ENCODE results near the gene UNKL. TPM values are rescaled to one million over a fixed set of nuclear protein-coding genes. Genes with fewer than 3 reads are reported as not detected.
"Not testable (repeated sequence)": the region's sequence is repeated elsewhere in the genome, so short reads cannot be mapped to it uniquely, and the experiment has no call there.

Gene UNKL
- polyA plus RNA-seq, 4 donors, result 10.2 to 29.3 (median 16.3) TPM

DNA sequence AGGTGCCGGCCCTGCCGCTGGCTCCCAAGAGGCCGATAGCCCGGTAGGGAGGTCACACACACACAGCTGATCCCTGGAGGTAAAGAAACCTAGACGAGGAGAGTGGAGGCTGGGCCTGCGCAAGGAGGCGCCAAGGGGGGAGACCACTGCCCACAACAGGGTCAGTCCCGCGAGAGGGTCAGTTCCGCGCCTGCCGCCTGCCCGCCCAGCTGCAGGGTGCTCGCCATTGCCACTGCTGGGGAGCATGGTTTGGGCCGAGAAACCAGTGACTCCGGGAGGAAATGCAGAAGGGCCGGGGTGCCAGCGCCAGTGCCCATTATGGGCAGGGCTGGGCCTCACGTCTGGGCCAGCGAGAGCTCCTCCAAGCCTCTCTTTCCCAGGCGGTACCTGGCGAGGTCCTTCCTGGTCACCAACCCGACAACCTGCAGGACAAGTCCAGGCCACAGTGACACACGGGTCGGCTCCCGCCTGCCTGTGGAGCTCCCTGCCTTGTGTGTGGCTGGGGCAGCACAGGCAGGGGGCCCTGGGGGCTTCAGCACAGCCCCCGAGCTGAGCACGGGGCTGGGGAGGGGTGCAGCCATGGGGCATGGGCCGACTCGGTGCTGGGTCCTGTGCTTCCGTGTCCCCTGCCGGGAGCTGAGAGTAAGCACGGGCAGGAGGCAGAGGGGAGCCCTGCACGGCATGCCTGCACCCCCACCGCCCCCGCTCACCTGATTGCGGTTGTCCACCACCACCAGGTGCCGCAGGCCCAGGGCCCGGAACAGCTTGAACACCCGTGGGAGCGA, 32.0 kb upstream of the UNKL start:
- no peak for DNase-seq (ENCODE audit: low read depth in 4 of 4, low spot score in 3 of 4)

DNA sequence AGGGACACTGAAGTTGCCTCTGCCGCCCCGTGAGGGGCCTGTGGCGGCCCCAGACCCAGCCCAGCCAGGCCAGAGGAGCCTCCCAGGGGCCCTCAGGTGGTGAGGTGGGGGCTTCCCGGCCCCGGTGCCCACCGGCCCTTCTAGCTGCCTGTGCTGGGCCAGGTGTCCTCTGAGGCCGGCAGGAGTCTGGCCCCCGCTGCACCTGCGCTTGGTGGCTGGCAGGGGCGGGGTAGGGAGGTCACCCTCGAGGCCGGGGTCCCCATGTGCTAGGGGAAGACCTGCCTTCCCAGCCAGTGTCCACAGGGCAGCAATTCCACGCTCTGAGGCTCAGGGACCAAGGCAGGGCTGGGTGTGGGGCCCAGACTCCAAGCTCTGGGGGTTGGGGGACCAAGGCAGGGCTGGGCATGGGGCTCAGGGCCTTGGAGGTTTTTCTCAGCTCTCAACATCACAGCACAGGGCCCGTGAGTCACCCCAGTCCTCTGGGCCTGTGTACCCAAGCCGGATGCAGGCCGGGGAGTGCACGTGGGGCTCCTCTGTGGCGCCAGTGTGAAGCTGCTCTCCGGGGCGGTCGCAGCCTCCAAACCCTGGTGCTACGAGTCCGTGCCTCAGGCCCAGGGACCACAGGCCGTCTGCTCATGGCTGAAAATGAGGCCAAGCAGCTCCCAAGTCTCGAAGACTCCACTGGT, 31.2 kb upstream of the UNKL start:
- no peak for DNase-seq (ENCODE audit: low read depth in 4 of 4, low spot score in 3 of 4)

DNA sequence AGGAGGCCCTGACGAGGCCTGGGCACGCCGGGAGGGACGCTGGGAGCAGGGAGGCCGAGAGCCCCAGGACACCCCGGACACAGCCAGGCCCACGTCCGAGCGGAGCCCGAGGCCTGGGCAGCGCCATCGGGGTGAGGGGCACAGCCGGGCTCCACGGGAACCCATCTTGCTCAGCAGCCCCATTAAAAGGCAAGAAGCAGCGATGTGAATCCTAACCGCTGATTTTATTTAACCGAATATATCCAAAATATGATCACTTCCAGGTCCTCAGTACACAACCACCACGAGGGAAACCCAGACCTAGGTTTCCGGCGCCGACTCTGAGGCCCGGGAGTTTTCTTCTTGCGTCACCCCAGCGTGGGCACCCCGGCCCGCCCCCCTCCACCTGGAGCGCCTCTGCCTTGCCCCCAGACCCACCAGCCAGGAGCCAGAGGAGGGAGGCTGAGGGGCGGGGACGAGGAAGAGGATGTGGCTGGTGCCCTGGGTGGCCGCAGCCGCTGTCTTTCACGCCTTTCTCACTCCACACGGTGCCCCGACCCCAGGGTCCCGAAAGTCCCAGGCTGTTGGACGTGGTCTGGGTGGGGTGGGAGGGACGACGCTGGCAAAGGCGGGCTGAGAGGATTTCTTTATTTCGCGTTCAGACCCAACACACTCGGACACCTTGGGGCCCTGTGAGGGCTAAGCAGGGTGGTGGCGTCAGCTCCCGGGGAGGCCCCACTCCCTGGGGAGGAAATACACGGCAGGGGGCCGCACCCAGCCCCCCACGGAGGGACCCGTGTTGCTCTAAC, 30.4 kb upstream of the UNKL start:
- DNase-seq (ENCODE audit: low read depth in 4 of 4, low spot score in 3 of 4), result no peak

DNA sequence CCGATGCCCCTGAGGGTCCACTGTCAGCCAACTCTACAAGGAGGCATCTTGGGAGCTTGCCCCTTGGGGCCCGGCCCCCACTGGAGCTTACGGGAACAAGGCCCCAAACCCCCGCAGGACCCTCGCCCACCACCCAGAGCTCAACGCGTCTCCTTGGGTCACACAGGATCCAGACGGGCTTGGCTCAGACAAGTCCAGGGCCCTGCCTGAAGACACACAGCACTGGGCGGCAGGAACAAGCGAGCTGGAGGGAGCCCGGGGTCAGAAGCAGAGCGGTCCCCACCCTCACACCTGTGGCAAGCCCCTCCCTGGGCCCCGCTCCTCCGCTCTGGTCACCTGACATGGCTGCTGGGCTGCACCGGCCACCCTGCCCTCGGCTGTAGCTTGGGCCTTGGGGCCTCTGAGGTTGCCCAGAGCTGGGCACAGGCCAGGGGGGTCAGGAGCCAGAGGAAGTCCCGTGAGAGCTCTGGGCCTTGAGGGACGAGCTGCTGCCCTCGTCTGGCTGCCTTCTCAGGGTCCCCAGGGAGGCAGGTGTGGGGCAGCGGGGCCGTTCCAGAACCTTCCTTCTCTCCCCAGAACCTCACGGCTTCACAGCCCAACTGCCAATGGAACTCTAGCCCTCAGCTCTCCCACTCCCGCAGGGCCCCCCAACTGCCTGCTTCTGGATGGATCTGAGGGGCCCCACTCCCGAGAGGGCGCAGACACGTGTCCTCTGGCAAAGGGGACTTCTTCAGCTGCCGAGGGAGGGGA, 29.7 kb upstream of the UNKL start, which contains the start of gene CCDC154:
TSS of gene CCDC154 (minus strand) at position 577 of the 750 bp plus-strand sequence. CDS start at position 343, 234 bp downstream.
- DNase-seq (ENCODE audit: low read depth in 4 of 4, low spot score in 3 of 4), result no peak

DNA sequence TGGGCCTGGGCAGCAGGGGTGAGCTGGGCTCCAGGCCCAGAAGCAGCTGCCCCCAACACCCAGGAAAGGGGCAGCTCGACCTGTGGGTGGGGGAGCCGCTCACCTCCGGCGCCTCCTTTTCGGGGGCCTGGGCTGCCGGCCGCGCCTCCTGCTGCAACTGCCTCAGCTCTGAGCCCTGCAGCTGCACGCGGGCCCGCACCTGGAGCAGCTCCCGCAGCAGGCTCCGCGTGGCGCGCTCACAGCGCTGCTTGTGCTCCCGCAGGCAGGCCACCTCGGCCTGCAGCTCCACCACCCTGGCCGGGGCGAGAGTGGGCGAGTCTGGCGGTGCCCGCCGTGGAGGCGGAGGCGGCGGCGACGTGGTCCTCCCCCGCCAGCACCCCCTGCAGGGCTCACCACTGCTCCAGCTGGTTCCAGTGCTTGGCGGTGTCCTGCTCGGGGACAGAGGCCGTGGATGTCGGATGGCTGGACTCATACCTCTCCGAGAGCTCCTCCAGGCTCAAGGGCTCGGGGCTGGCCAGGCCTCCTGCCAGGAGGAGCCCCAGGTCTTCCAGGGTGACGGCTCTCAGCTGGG, 29.0 kb upstream of the UNKL start:
- DNase-seq (ENCODE audit: low read depth in 4 of 4, low spot score in 3 of 4), result no peak

DNA sequence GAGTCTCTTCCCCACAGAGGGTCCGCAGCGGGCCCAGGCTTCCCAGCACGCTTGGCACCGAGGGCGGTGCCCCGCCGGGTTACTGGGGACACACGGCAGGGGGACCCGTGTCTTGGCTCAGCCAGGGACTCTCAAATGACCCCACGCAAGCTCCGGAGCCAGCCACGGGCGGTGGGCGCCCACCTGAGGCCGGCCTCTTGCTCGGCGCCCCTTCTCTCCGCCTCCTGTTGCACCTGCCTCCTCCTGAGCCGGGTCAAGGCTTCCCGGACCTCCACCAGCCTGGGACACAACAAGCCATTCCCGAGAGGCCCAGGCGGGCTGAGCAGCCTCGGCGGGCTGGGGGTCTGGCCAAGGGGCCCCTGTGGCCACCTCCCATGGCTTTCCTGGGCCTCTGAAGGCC, 28.2 kb upstream of the UNKL start:
- no peak for DNase-seq (ENCODE audit: low read depth in 4 of 4, low spot score in 3 of 4)

DNA sequence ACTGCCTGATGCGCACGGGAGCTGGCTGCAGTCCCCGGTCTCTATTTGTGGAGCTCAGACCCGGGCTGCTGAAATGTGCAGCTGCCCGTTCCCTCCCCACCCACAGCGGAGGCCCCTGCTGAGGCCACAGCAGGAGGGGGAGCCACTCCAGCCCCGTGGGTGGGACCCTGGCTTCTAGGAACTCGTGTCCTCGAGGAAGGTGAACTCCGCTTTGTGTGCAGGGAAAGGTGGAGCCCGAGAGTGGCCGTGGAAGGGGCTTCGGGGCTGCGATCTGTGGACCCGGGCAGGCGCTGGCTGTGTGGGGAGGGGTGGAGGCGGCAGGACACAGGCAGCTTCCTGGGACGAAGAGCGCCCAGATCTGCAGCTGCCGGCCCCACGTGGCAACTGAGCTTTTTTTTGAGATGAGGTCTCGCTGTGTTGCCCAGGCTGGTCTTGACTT, 26.9 kb upstream of the UNKL start:
- DNase-seq (ENCODE audit: low read depth in 4 of 4, low spot score in 3 of 4), result no peak

DNA sequence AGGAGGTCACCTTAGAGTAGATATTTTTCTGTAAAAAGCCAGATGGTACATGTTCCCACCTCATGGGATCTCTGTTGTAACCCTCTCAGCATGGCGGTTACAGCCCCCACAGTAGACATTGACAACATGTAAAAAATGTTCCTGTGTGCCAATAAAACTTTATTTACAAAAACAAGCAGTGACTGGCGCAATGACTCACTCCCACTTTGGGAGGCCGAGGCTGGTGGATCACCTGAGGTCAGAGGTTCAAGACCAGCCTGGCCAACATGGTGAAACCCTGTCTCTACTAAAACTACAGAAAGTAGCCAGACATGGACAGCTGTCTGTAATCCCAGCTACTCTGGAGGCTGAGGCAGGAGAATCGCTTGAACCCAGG, 25.2 kb upstream of the UNKL start:
- not testable (repeated sequence) for DNase-seq (ENCODE audit: low read depth in 4 of 4, low spot score in 3 of 4)

DNA sequence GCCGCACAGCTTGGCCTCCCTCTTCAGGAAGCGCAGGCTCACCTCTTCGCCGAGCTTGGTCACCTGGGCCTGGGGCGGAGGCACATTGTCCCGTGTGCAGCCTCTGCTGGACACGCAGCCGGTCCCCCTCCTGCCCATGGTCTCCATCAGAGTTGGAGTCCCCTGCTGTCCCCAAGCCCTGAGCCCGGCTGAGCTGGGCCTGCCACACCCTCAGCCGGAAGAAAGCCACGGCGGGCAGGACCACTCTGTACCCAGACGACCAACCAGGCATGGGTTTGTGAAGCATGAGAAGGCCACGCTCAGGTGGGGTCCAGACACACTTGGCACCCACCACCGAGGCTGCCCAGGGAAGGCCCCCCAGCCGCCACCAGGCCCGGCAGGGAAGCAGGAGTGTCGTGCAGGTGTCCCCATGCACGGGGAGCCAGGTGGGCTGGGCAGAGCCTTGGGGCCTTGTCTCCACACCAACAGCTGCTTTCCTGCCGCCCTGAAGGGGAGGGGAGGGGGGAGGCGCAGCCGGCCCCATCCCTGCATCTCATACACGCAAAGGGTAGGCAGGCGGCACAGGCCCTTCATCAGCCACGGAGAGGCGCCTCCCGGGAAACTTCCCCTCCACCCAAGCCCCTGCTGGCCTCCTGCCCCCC, 24.7 kb upstream of the UNKL start:
- no peak for DNase-seq (ENCODE audit: low read depth in 4 of 4, low spot score in 3 of 4)

DNA sequence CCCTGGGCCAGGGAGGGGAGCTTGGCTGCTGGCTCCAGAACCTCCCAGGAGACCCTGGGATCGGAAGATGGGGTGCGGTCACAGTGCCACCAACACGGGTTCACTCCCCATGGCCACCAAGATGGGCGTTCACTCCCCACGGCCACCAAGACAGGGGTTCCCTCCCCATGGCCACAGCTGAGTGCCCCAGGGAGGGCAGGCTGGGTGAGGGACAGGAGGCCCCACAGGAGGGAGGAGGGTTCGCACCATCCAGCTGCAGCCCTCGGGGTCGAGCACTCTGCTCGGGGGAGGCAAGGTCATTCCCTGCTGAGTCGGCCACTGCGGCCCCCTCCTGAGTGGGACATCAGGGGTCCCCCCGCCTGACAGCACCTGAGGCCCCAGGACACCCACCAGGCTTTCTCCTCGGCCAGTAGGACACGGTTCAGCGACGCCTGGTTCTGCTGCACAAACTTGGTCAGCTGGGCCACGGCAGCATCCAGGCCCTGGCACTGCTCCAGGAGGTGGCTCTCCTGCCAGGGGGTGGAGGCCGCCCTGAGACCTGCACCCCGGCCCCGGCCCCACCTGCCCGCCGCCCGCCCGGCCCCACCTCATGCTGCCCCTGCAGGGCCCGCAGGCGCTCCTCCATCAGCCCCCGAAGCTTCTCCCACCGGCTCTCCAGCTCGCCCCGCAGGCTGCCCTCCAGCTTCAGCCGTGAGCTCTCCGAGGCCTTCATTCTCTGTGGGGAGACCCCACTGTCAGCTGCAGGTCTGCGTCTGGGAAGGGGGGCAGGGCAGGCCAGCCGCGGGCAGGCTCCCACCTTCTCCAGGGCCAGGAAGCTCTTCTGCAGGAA, 23.9 kb upstream of the UNKL start:
- DNase-seq (ENCODE audit: low read depth in 4 of 4, low spot score in 3 of 4), result no peak

DNA sequence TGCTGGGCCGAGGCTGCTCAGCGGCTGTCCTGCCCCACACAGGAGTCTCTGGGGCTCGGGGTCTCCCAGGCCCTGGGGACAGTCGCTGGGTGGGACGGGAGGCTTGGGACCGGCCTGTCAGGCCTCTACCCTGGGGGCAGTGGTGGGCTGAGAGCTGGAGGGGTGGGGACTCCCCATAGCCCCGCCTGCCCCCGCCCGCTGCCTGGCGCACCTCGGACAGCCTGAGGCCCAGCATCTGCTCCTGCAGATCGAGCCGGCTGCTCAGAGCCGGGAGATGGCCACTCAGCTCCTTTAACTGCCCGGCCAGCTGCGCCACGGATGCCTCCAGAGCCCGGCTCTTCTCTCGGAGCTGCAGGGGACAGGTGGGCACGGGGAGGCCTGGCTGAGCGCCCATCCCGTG, 23.1 kb upstream of the UNKL start:
- no peak for DNase-seq (ENCODE audit: low read depth in 4 of 4, low spot score in 3 of 4)

DNA sequence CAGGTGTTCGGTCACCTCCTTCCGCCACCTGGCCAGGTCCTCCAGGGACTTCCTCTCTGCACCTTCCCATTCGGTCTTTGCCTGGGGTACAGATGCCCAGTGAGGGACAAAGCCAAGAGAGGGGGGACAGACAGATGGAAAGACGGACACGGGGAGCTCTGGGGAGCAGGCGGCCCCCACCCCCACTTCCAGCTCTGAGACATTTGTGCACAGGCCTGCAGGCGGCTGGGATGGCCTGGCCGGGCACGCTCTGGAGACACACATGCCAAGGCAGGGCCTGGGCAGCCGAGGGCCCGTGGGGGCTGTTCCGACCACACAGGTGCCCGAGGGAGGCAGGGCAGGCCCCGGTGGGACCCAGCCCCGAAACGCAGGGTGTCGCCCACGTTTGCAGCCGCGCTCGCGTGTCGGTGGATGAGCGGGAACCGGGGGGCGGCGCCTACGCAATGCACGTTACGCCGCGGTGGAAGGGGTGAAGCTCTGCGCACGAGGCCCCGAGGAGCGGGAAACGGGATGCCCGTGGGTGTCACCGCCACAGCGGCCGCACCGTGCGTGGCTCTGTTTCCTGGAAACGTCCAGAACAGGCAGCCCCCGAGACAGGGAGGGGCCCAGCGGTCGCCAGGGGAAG, 22.3 kb upstream of the UNKL start:
- no peak for DNase-seq (ENCODE audit: low read depth in 4 of 4, low spot score in 3 of 4)

DNA sequence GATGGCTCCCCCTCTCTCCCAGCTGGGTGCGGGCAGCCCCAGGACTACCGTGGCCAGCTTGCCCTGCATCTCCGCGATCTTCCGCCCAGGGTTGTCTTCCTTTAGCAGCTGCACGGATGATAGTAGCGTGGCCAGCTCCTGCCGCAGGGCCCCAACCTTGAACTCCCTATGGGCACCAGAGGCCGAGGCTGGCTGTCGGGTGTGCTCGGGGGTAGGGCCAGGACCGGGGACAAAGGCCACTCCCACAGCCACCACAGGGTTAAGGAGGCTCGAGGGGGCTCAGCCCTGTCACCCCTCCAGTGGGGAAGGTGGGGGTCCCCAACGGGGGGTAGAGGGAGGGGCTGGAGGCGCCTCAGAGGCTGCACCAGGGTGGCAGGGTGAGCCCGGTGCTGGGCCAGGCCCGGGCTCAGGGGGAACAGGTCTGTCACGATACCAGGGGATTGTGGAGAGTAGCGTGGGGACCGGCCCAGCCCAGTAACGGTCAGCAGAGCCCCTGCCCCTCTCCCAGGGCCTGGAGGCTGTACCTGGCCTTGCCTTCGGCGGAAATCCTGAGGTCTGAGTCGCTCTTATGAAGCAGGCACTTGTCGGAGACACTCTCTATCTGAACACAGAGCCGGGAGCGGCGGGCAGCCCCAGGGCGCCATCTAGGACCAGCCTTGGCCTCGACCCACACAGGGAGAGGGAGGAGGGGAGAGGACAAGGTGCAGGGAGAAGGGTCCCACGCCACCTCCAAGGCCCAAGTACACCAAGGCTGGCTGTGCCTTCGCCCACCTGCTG, 21.6 kb upstream of the UNKL start:
- DNase-seq (ENCODE audit: low read depth in 4 of 4, low spot score in 3 of 4), result no peak

DNA sequence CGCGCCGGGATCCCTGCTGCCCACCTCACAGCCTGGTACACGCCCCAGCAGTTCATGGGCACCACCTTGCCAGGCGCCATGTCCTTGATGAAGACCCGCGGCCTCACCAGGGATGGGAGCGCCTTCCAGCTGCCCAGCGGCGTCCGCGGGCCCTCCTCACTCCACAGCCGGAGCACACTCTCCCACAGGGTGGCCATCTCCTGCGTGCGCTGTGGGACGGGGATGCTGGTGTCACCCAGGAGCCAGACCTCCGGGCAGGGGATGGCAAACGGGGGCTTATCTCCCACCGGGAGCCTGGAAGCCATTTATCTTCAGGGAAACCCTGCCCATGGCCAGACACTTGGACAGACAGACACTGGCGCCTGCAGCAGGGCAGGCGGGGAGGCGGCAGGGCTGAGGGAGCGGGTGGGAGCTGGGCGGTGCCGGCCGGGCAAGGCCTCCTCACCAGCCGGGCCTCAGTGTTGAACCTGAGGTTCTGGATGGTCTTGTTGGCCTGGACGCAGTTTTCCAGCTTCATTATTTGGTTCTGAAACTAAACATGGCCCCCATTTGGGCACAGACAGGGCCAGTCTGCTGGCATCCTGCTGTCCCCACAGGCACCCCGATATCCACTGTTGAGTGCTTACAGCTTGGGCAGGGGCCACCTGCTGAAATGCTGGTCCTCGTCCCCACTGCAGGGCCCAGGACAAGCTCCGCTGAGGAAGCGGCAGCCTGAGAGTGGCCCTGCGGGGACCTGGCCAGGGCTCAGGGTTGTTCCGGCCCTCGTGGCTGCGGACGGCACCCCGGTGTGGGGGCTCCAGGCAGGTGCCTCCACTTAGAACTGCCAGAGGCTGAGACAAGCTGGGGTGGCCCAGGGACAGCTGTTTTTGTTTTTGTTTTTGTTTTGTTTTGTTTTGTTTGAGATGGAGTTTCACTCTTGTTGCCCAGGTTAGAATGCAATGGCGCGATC, 20.4 kb upstream of the UNKL start:
- DNase-seq (ENCODE audit: low read depth in 4 of 4, low spot score in 3 of 4), result no peak

DNA sequence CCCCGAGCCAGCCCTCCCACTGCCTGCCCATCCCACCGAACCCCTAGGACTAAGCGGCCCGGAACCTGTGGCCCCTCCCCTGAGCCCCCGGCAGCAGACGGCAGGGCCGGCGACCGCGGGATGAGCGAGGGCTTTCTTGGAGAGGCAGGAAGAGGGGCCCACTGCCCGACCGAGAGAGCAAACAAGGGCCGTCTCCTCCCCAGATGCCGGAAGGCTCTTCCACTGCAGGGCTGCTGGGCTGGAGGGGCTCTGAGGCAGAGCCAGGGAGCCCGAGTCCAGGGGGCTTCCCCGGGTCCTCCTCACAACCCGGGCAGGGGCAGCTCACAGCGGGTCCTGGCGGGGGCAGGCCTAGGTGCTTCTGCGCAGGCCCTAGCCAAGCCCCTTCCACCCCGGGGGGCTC, 19.3 kb upstream of the UNKL start:
- DNase-seq (ENCODE audit: low read depth in 4 of 4, low spot score in 3 of 4), result no peak

DNA sequence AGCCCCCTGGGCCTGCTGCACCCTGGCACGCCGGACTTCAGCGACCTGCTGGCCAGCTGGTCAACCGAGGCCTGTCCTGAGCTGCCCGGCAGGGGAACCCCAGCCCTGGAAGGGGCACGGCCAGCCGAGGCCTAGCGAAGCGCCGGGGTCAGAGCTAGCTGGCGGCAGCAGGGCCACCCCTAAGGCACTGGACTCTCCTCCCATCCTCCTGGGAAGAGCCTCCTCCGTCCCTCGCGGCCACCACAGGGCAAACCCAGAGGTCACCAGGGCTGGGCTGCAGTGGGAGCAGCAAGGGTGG, 18.7 kb upstream of the UNKL start:
- DNase-seq (ENCODE audit: low read depth in 4 of 4, low spot score in 3 of 4), result no peak

All from left renal pelvis (tissue), 4 donors.